Activated CD4-positive, alpha-beta T cell treated with anti-CD3 and anti-CD28 coated beads for 24 hours (primary cell): Measurements from ENCODE around the gene MARS2.
"Not testable (repeated sequence)": the region's sequence is repeated elsewhere in the genome, so short reads cannot be mapped to it uniquely, and the experiment has no call there.

ENCODE experiments used
- DNase-seq, 2 donors: peaks; one replicate each; pipeline ENCODE4 v3.0.0-alpha.2; 2020; ENCODE audit warnings: low read depth in 2 of 2

MARS2 gene

GRCh38 chr2:197705121-197705911 lies at the start of gene MARS2:
Gene MARS2, plus strand, starts transcription at chr2:197705369. Its CDS starts 37 bp downstream, at chr2:197705406.
- DNase-seq, result peak; percentile 84 to 87

- no peak for DNase-seq
Observed at GRCh38 chr2:197657562-197657961, 47.6 kb upstream of the MARS2 start.

GRCh38 chr2:197661626-197662025 lies 43.5 kb upstream of the MARS2 start:
- no peak for DNase-seq

GRCh38 chr2:197666277-197666676 lies 38.9 kb upstream of the MARS2 start:
- DNase-seq, result no peak

GRCh38 chr2:197668296-197668695 lies 36.9 kb upstream of the MARS2 start:
- no peak for DNase-seq

- DNase-seq, result no peak
Observed at GRCh38 chr2:197669077-197669476, 36.1 kb upstream of the MARS2 start.

GRCh38 chr2:197672371-197672893 lies 32.7 kb upstream of the MARS2 start:
- no peak for DNase-seq

GRCh38 chr2:197673106-197673505 lies 32.1 kb upstream of the MARS2 start:
- no peak for DNase-seq

- DNase-seq, result no peak
Observed at GRCh38 chr2:197673606-197674005, 31.6 kb upstream of the MARS2 start.

- DNase-seq, result no peak
Observed at GRCh38 chr2:197674060-197674459, 31.1 kb upstream of the MARS2 start.

- no peak for DNase-seq
Observed at GRCh38 chr2:197674591-197674990, 30.6 kb upstream of the MARS2 start.

- DNase-seq, result no peak
Observed at GRCh38 chr2:197675246-197675645, 29.9 kb upstream of the MARS2 start, which contains the start of gene RFTN2. Gene RFTN2, minus strand, starts transcription at chr2:197675587. Its CDS starts 129 bp downstream, at chr2:197675458.

GRCh38 chr2:197675711-197676188 lies 29.4 kb upstream of the MARS2 start:
- no peak for DNase-seq

- no peak for DNase-seq
Observed at GRCh38 chr2:197677056-197677455, 28.1 kb upstream of the MARS2 start.

GRCh38 chr2:197677483-197677882 lies 27.7 kb upstream of the MARS2 start:
- DNase-seq, result no peak

GRCh38 chr2:197695206-197695605 lies 10.0 kb upstream of the MARS2 start:
- DNase-seq, result not testable (repeated sequence)

GRCh38 chr2:197695971-197696370 lies 9.2 kb upstream of the MARS2 start:
- DNase-seq, result not testable (repeated sequence)

GRCh38 chr2:197696571-197696970 lies 8.6 kb upstream of the MARS2 start:
- not testable (repeated sequence) for DNase-seq

GRCh38 chr2:197699724-197700123 lies 5.4 kb upstream of the MARS2 start:
- DNase-seq, result not testable (repeated sequence)

GRCh38 chr2:197700960-197701359 lies 4.2 kb upstream of the MARS2 start:
- no peak for DNase-seq

- no peak for DNase-seq
Observed at GRCh38 chr2:197704434-197705120, 592 bp upstream of the MARS2 start.
